A673 (cell line): ENCODE data around the gene PIGB. TPM values are rescaled to one million over a fixed set of nuclear protein-coding genes. Genes with fewer than 3 reads are reported as not detected.
A peak's percentile ranks its signal among the peaks of the same experiment; 100 is the strongest.

Experiments
- BruUV-seq: library from RNA; stranded (reverse); fragments of 400-500 nt; replicated peaks from 2 replicates; lab custom pipeline; 2021; lab: Mats Ljungman, UMichigan
- CTCF ChIA-PET: fragments of 300-600 bp; sonication (Branson Sonifier 250); formaldehyde crosslinking; loops from one replicate; lab custom pipeline; 2022; ENCODE audit warnings: antibody characterized with exemption; lab: Charles Lee
- POLR2A ChIA-PET: fragments of 300-600 bp; sonication (Branson Sonifier 250); formaldehyde crosslinking; loops from one replicate; lab custom pipeline; 2022; ENCODE audit warnings: antibody characterized with exemption; ENCODE audit not compliant: low non-redundant PET; lab: Charles Lee
- DNase-seq: peaks from one replicate; pipeline ENCODE4 v3.0.0-alpha.2; 2015; ENCODE audit warnings: low spot score
- H3K27ac ChIP-seq: fragments of 200-600 bp; sonication (generic); 2 replicates; pipeline ENCODE4 v1.5.1; 2016; ENCODE audit warnings: mixed run types, low read depth, mild to moderate bottlenecking, mixed read lengths, antibody characterized with exemption, low read length; ENCODE audit not compliant: poor library complexity, severe bottlenecking
- H3K27me3 ChIP-seq: fragments of 200-600 bp; sonication (generic); replicated peaks from 2 replicates; pipeline ENCODE4 v1.6.1; 2017; ENCODE audit warnings: mixed run types, low read depth, mild to moderate bottlenecking, mixed read lengths, antibody characterized with exemption, low read length; ENCODE audit not compliant: insufficient read depth, poor library complexity
- H3K36me3 ChIP-seq: fragments of 200-600 bp; sonication (generic); 2 replicates; pipeline ENCODE4 v1.6.1; 2016; ENCODE audit warnings: mixed run types, mild to moderate bottlenecking, mixed read lengths, antibody characterized with exemption, low read length; ENCODE audit not compliant: insufficient read depth, poor library complexity, severe bottlenecking
- H3K4me1 ChIP-seq: fragments of 200-600 bp; sonication (generic); 2 replicates; pipeline ENCODE4 v1.6.1; 2017; ENCODE audit warnings: mixed run types, mild to moderate bottlenecking, mixed read lengths, antibody characterized with exemption, low read length; ENCODE audit not compliant: insufficient read depth, poor library complexity, severe bottlenecking
- H3K4me3 ChIP-seq: fragments of 200-600 bp; sonication (generic); 2 replicates; pipeline ENCODE4 v1.5.1; 2016; ENCODE audit warnings: low read depth, mixed run types, mild to moderate bottlenecking, mixed read lengths, low read length; ENCODE audit not compliant: poor library complexity, severe bottlenecking
- H3K9me3 ChIP-seq: fragments of 200-600 bp; sonication (generic); 2 replicates; pipeline ENCODE4 v1.6.1; 2016; ENCODE audit warnings: mixed run types, low read depth, mild to moderate bottlenecking, mixed read lengths, antibody characterized with exemption, low read length; ENCODE audit not compliant: poor library complexity, severe bottlenecking
- CTCF ChIP-seq: fragments of 300-800, 200-600 bp; sonication (generic); conservative IDR thresholded peaks from 2 replicates; pipeline ENCODE4 v1.5.1; 2017; ENCODE audit warnings: low read depth, mild to moderate bottlenecking, antibody characterized with exemption, low read length, moderate library complexity, mixed read lengths
- EZH2 ChIP-seq: fragments of 200-600 bp; sonication (generic); IDR thresholded peaks from 2 replicates; pipeline ENCODE4 v1.6.1; 2017; ENCODE audit warnings: borderline replicate concordance, low read depth, mild to moderate bottlenecking, mixed read lengths, antibody characterized with exemption, low read length; ENCODE audit not compliant: poor library complexity, severe bottlenecking
- intact Hi-C: fragments of 100-400 bp; cut with micrococcal nuclease; formaldehyde crosslinking; loops from one replicate; pipeline ENCODE4 v1.10.0; 2022; ENCODE audit not compliant: unreplicated experiment
- total RNA-seq: library from RNA; stranded (reverse); gene quantifications from 2 replicates; pipeline ENCODE4 v1.2.3, GENCODE V29; 2021

PIGB gene
- total RNA-seq, 1 experiment from 2014 or later = 8.3 TPM

- no peak overlapping the region for H3K27ac ChIP-seq
- intact Hi-C loops = no loop called here
- no peak overlapping the region for H3K4me3 ChIP-seq
- POLR2A ChIA-PET = no interaction called here
- no peaks in the 10 kb centered on the region for H3K9me3 ChIP-seq
- CTCF ChIA-PET = no interaction called here
- no TSS peak for BruUV-seq
- H3K36me3 ChIP-seq = no peaks in the 10 kb centered on the region
- TF ChIP-seq EZH2 = no peak
- no peak for TF ChIP-seq CTCF
- H3K27me3 ChIP-seq = no peaks in the 10 kb centered on the region
- peaks cover 21% of the 10 kb centered on the region for H3K4me1 ChIP-seq
- DNase-seq = peak; percentile 18
These were observed 25.2 kb downstream of the PIGB start for GRCh38 chr15:55344206-55344605.

- peak; percentile 3 for DNase-seq
- Histone ChIP-seq H3K27me3 (no peaks in the 10 kb centered on the region), H3K27ac (no peak overlapping the region), H3K4me1 (peaks cover 14% of the 10 kb centered on the region), H3K36me3 (no peaks in the 10 kb centered on the region), H3K4me3 (no peak overlapping the region), H3K9me3 (no peaks in the 10 kb centered on the region)
- BruUV-seq = no TSS peak
- ChIA-PET CTCF (no interaction called here), POLR2A (no interaction called here)
- intact Hi-C loops = no loop called here
- no peak for TF ChIP-seq CTCF
- no peak for TF ChIP-seq EZH2
These were observed 29.3 kb downstream of the PIGB start for GRCh38 chr15:55348281-55348778.

- Histone ChIP-seq H3K4me3 (no peak overlapping the region), H3K36me3 (no peaks in the 10 kb centered on the region), H3K27ac (no peak overlapping the region), H3K4me1 (peaks cover 4% of the 10 kb centered on the region), H3K9me3 (no peaks in the 10 kb centered on the region), H3K27me3 (no peaks in the 10 kb centered on the region)
- intact Hi-C loops = no loop called here
- DNase-seq = no peak
- ChIA-PET POLR2A (no interaction called here), CTCF (no interaction called here)
- TF ChIP-seq CTCF (no peak), EZH2 (no peak)
- no TSS peak for BruUV-seq
These were observed 30.3 kb downstream of the PIGB start for GRCh38 chr15:55349282-55349681.
